ENCODE results near the gene LINS1.

The LINS1 gene

GRCh38 chr15:100544338-100544841, 57.6 kb downstream of the LINS1 start:
- no peak for DNase-seq

- DNase-seq: no peak
Observed at GRCh38 chr15:100542290-100542689, 59.7 kb downstream of the LINS1 start.

- no peak for DNase-seq
Observed at GRCh38 chr15:100537331-100537730, 64.7 kb downstream of the LINS1 start.

- no peak for DNase-seq
Observed at GRCh38 chr15:100536733-100537132, 65.3 kb downstream of the LINS1 start.

- DNase-seq: no peak
Observed at GRCh38 chr15:100533886-100534285, 68.1 kb downstream of the LINS1 start.

GRCh38 chr15:100531823-100532327, 70.1 kb downstream of the LINS1 start:
- no peak for DNase-seq

GRCh38 chr15:100531204-100531603, 70.8 kb downstream of the LINS1 start:
- no peak for DNase-seq

- no peak for DNase-seq
Observed at GRCh38 chr15:100529556-100529955, 72.4 kb downstream of the LINS1 start.

GRCh38 chr15:100528833-100529428, 73.1 kb downstream of the LINS1 start, which contains the start of gene CERS3:
Gene CERS3, minus strand, starts transcription at chr15:100528950. Its CDS starts 27,101 bp downstream, at chr15:100501849.
- DNase-seq: no peak

- no peak for DNase-seq
Observed at GRCh38 chr15:100526027-100526481, 75.9 kb downstream of the LINS1 start.

- DNase-seq: no peak
Observed at GRCh38 chr15:100525436-100525835, 76.5 kb downstream of the LINS1 start.

- no peak for DNase-seq
Observed at GRCh38 chr15:100524326-100524725, 77.7 kb downstream of the LINS1 start.

- DNase-seq: no peak
Observed at GRCh38 chr15:100521907-100522306, 80.1 kb downstream of the LINS1 start.

- DNase-seq: no peak
Observed at GRCh38 chr15:100520132-100520921, 81.7 kb downstream of the LINS1 start.

- no peak for DNase-seq
Observed at GRCh38 chr15:100517846-100518245, 84.1 kb downstream of the LINS1 start.

Measured in NCI-H226 (cell line).